K562 (cell line): Measurements from ENCODE around the gene SKIDA1. TPM values are rescaled to one million over a fixed set of nuclear protein-coding genes. Genes with fewer than 3 reads are reported as not detected.

Experiments used
- ADNP ChIP-seq: fragments of 200-800 bp; sonication (Bioruptor generic); IDR thresholded peaks from 2 replicates; pipeline ENCODE4 v1.6.1; 2016; ENCODE audit warnings: missing genetic modification characterization, missing compliant biosample characterization
- CBX5 ChIP-seq: IDR thresholded peaks from 2 replicates; pipeline ENCODE4 v1.6.1; 2014; ENCODE audit warnings: low read depth, borderline replicate concordance
- CC2D1A ChIP-seq: fragments of 450-650 bp; IDR thresholded peaks from 2 replicates; pipeline ENCODE4 v1.6.1; 2017; ENCODE audit warnings: mild to moderate bottlenecking
- DIDO1 ChIP-seq: fragments of 450-650 bp; IDR thresholded peaks from 2 replicates; pipeline ENCODE4 v1.6.1; 2016; ENCODE audit warnings: low read depth, missing biosample characterization, missing genetic modification characterization
- DNMT1 ChIP-seq: fragments of 450-650 bp; IDR thresholded peaks from 2 replicates; pipeline ENCODE4 v1.6.1; 2016; ENCODE audit warnings: antibody characterized with exemption, mild to moderate bottlenecking
- HDAC6 ChIP-seq: IDR thresholded peaks from 2 replicates; pipeline ENCODE4 v1.6.1; 2012; ENCODE audit warnings: low read depth, mild to moderate bottlenecking, control low read depth, inconsistent platforms, low read length, moderate library complexity
- HDGF ChIP-seq: fragments of 450-650 bp; IDR thresholded peaks from 2 replicates; pipeline ENCODE4 v1.6.1; 2016
- HMG20A ChIP-seq: fragments of 450-650 bp; formaldehyde crosslinking; conservative IDR thresholded peaks from 2 replicates; pipeline ENCODE4 v1.4.0; 2020; ENCODE audit warnings: mild to moderate bottlenecking, mixed read lengths
- MCM3 ChIP-seq: fragments of 450-650 bp; IDR thresholded peaks from 2 replicates; pipeline ENCODE4 v1.6.1; 2016
- NUFIP1 ChIP-seq: fragments of 450-650 bp; IDR thresholded peaks from 2 replicates; pipeline ENCODE4 v1.6.1; 2018; ENCODE audit not compliant: partially characterized antibody
- RBM34 ChIP-seq: fragments of 200-400 bp; formaldehyde crosslinking; IDR thresholded peaks from 2 replicates; pipeline ENCODE4 v1.6.1; 2018; ENCODE audit warnings: low read length, borderline replicate concordance; ENCODE audit not compliant: insufficient read depth
- SIN3A ChIP-seq, 2 experiments: fragments of 150-350 bp in 1 of 2; IDR thresholded peaks; 2 replicates each; pipeline ENCODE4 v1.6.1; 2011 to 2016; ENCODE audit warnings: borderline replicate concordance in 2 of 2, low read depth in 2 of 2, low read length in 2 of 2, mild to moderate bottlenecking in 2 of 2, moderate library complexity in 2 of 2; ENCODE audit not compliant: control insufficient read depth in 1 of 2
- ZHX1 ChIP-seq: fragments of 150-350 bp; conservative IDR thresholded peaks from 2 replicates; pipeline ENCODE4 v1.6.1; 2014; ENCODE audit warnings: low read length
- ZNF57 ChIP-seq: fragments of 450-650 bp; formaldehyde crosslinking; IDR thresholded peaks from 2 replicates; pipeline ENCODE4 v1.4.0; 2020; ENCODE audit warnings: mild to moderate bottlenecking, moderate library complexity
- polyA plus RNA-seq, 8 experiments: library from polyadenylated mRNA; depleted of rRNA in 4 of 8; stranded (reverse) in 5 of 8; unstranded in 3 of 8; fragments of >200 nt; fragmentation: Nextera tagmentation in 2 of 8; fragmentation: Illumina TruSeq in 1 of 8; extraction: Ambion mirVana in 2 of 8; extraction: Trizol in 1 of 8; gene quantifications; 2 replicates each; pipeline versions ENCODE4 v1.2.1 to v1.2.3, GENCODE V29; 2011 to 2014; ENCODE audit warnings: inconsistent platforms in 1 of 8, missing spikeins in 1 of 8
- total RNA-seq, 7 experiments: library from RNA; depleted of rRNA in 6 of 7; stranded (reverse); fragments of >200 nt in 6 of 7; fragmentation: Illumina TruSeq in 2 of 7; extraction: Trizol in 2 of 7; gene quantifications; 2 replicates each; pipeline versions ENCODE4 v1.2.1 to v1.2.3, GENCODE V29; 2011 to 2021; ENCODE audit warnings: low replicate concordance in 1 of 7
- TF ChIP-seq, protein P1 (sequence below): fragments of 250-450 bp; sonication (Bioruptor Pico); IDR thresholded peaks from 2 replicates; pipeline ENCODE4 v1.4.0; 2020
- TF ChIP-seq, protein P2 (sequence below): fragments of 450-650 bp; IDR thresholded peaks from one replicate; pipeline ENCODE4 v1.6.1; 2018; ENCODE audit warnings: mild to moderate bottlenecking, moderate library complexity; ENCODE audit not compliant: partially characterized antibody
- TF ChIP-seq, protein P3 (sequence below): sonication (generic); formaldehyde crosslinking; IDR thresholded peaks from 2 replicates; pipeline ENCODE4 v1.8.0; 2023; ENCODE audit warnings: mild to moderate bottlenecking, missing genetic modification reagents

SKIDA1 gene
- total and polyA plus RNA-seq, 9 of the 15 experiments (the other 6 are each of a cell fraction or from before 2014, with no cell fraction given), result 0.05 to 1.1 (median 0.42) TPM

DNA sequence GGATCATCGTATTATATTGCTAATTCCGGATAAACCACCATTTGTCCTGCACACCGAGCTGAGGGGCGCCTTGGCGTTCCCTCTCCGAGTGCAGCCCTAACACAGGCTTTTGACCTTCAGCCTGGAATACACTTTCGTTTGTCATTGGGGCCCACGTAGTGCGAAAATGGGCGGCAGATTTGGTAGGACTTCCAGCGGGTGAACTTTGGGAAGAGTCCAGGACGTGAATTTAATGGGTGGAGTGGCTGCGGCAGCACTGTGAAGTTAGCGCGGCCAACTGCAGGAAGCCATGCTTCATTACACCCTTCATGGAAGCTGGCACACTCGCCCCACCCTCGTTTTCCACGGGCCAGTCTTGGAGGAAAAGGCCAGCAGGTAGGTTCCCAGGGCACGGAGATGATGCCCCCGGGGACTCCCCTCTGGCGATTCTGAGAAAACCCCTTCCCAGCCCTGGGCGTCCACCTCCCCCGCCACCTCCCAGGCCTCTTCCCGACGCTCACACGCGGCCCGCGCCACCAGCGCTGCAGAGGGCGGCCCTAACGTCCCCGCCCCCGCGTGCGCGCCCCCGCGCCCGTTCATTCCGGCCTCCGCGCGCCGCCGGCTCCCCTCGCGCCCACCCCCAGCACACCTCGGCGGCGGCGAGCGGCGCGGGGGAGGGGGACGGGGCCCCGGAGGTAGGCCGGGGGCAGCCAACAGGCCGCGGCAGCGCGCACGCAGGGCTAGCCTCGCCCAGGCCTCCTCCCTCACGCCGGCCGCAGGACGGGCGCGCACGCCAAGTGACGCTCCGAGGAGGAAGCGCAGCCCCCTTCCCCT lies 8.2 kb upstream of the SKIDA1 start, which contains the start of gene MLLT10 (continued):
- TF ChIP-seq, protein P1, sequence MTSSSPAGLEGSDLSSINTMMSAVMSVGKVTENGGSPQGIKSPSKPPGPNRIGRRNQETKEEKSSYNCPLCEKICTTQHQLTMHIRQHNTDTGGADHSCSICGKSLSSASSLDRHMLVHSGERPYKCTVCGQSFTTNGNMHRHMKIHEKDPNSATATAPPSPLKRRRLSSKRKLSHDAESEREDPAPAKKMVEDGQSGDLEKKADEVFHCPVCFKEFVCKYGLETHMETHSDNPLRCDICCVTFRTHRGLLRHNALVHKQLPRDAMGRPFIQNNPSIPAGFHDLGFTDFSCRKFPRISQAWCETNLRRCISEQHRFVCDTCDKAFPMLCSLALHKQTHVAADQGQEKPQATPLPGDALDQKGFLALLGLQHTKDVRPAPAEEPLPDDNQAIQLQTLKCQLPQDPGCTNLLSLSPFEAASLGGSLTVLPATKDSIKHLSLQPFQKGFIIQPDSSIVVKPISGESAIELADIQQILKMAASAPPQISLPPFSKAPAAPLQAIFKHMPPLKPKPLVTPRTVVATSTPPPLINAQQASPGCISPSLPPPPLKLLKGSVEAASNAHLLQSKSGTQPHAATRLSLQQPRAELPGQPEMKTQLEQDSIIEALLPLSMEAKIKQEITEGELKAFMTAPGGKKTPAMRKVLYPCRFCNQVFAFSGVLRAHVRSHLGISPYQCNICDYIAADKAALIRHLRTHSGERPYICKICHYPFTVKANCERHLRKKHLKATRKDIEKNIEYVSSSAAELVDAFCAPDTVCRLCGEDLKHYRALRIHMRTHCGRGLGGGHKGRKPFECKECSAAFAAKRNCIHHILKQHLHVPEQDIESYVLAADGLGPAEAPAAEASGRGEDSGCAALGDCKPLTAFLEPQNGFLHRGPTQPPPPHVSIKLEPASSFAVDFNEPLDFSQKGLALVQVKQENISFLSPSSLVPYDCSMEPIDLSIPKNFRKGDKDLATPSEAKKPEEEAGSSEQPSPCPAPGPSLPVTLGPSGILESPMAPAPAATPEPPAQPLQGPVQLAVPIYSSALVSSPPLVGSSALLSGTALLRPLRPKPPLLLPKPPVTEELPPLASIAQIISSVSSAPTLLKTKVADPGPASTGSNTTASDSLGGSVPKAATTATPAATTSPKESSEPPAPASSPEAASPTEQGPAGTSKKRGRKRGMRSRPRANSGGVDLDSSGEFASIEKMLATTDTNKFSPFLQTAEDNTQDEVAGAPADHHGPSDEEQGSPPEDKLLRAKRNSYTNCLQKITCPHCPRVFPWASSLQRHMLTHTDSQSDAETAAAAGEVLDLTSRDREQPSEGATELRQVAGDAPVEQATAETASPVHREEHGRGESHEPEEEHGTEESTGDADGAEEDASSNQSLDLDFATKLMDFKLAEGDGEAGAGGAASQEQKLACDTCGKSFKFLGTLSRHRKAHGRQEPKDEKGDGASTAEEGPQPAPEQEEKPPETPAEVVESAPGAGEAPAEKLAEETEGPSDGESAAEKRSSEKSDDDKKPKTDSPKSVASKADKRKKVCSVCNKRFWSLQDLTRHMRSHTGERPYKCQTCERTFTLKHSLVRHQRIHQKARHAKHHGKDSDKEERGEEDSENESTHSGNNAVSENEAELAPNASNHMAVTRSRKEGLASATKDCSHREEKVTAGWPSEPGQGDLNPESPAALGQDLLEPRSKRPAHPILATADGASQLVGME, result no peak
- no peak for TF ChIP-seq DIDO1 (tag)
- no peak for TF ChIP-seq DNMT1
- no peak for TF ChIP-seq MCM3
- no peak for TF ChIP-seq HDGF
- no peak for TF ChIP-seq ZHX1
- no peak for TF ChIP-seq HDAC6
- TF ChIP-seq ZNF57 (CRISPR knock-in tag), result no peak
- no peak for TF ChIP-seq ADNP
- TF ChIP-seq RBM34, result no peak
- TF ChIP-seq CC2D1A, result no peak; the same call in 1 of the 2 replicates
- TF ChIP-seq HMG20A (CRISPR knock-in tag), result no peak
- TF ChIP-seq, protein P2, sequence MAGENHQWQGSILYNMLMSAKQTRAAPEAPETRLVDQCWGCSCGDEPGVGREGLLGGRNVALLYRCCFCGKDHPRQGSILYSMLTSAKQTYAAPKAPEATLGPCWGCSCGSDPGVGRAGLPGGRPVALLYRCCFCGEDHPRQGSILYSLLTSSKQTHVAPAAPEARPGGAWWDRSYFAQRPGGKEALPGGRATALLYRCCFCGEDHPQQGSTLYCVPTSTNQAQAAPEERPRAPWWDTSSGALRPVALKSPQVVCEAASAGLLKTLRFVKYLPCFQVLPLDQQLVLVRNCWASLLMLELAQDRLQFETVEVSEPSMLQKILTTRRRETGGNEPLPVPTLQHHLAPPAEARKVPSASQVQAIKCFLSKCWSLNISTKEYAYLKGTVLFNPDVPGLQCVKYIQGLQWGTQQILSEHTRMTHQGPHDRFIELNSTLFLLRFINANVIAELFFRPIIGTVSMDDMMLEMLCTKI, result no peak
- TF ChIP-seq CBX5, result no peak
- TF ChIP-seq SIN3A (IDR thresholded peaks at IDR 0.05; ENCODE audit: borderline replicate concordance in 2 of 2, control insufficient read depth in 1 of 2, low read depth in 2 of 2, low read length in 2 of 2), result no peak; a peak in 1 of 4 replicates
- TF ChIP-seq, protein P3, sequence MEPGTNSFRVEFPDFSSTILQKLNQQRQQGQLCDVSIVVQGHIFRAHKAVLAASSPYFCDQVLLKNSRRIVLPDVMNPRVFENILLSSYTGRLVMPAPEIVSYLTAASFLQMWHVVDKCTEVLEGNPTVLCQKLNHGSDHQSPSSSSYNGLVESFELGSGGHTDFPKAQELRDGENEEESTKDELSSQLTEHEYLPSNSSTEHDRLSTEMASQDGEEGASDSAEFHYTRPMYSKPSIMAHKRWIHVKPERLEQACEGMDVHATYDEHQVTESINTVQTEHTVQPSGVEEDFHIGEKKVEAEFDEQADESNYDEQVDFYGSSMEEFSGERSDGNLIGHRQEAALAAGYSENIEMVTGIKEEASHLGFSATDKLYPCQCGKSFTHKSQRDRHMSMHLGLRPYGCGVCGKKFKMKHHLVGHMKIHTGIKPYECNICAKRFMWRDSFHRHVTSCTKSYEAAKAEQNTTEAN (CRISPR knock-in tag), result no peak
- no peak for TF ChIP-seq NUFIP1
